Lower lobe of right lung (tissue), 2 donors: ENCODE measurements around the gene TMEM184C. TPM values are rescaled to one million over a fixed set of nuclear protein-coding genes. Genes with fewer than 3 reads are reported as not detected.

Experiments
- ATAC-seq, 2 donors: fragments of 200-7000 bp; cut with Tn5 transposase; one replicate each; pipeline ENCODE4 v1.9.1; 2020 to 2022; ENCODE audit warnings: mild to moderate bottlenecking in 2 of 2, moderate library complexity in 2 of 2
- DNase-seq: peaks from one replicate; pipeline ENCODE4 v3.0.0-alpha.2; 2020
- H3K27ac ChIP-seq: fragments of 200-600 bp; one replicate; pipeline ENCODE4 v1.8.0; 2022
- H3K27me3 ChIP-seq: fragments of 200-600 bp; one replicate; pipeline ENCODE4 v1.8.0; 2022; ENCODE audit warnings: low read depth
- H3K36me3 ChIP-seq: fragments of 200-600 bp; one replicate; pipeline ENCODE4 v1.8.0; 2022; ENCODE audit warnings: mild to moderate bottlenecking
- H3K4me1 ChIP-seq: fragments of 200-600 bp; one replicate; pipeline ENCODE4 v1.8.0; 2022
- H3K4me3 ChIP-seq: fragments of 200-600 bp; one replicate; pipeline ENCODE4 v1.8.0; 2022; ENCODE audit warnings: mild to moderate bottlenecking
- H3K9me3 ChIP-seq: fragments of 200-600 bp; one replicate; pipeline ENCODE4 v1.8.0; 2022
- CTCF ChIP-seq: fragments of 200-600 bp; IDR thresholded peaks from one replicate; pipeline ENCODE4 v1.8.0; 2022; ENCODE audit warnings: antibody characterized with exemption, mild to moderate bottlenecking
- intact Hi-C: fragments of 100-400 bp; cut with DNase I; formaldehyde crosslinking; loops from one replicate; pipeline ENCODE4 v1.11.0; 2022
- total RNA-seq: library from RNA; stranded (reverse); fragmentation: NEBNext Ultra II Directional; extraction: Animal tissue kit (Norgen Biotek cat#: 25700); gene quantifications from one replicate; pipeline ENCODE4 v1.2.1, GENCODE V29; 2021
- donor health status: DM: no; HTN: yes; CAD: no; lungs with severe emphysema.

Gene TMEM184C
- total RNA-seq, 1 donor from 2014 or later, result 29.2 TPM

- peak; percentile 86 for TF ChIP-seq CTCF
- ATAC-seq, result peak; percentile 81 to 83
- Histone ChIP-seq H3K27ac (no peak overlapping the region), H3K36me3 (no peaks in the 10 kb centered on the region), H3K27me3 (no peaks in the 10 kb centered on the region), H3K9me3 (no peaks in the 10 kb centered on the region), H3K4me3 (no peak overlapping the region), H3K4me1 (no peaks in the 10 kb centered on the region)
- intact Hi-C loops, result loop anchor here (5.0 kb wide), 1 partner anchor 159 kb away; no protein-coding TSS in a partner anchor
- DNase-seq, result no peak
These were observed 90.9 kb downstream of the TMEM184C start for GRCh38 chr4:147707892-147708672.

GRCh38 chr4:147709999-147710398, 92.8 kb downstream of the TMEM184C start:
- H3K4me3 ChIP-seq, result no peak overlapping the region
- no peak for TF ChIP-seq CTCF
- ATAC-seq (no peak), DNase-seq (no peak)
- H3K36me3 ChIP-seq, result no peaks in the 10 kb centered on the region
- no peaks in the 10 kb centered on the region for H3K27me3 ChIP-seq
- intact Hi-C loops, result loop anchor here (5.0 kb wide), 1 partner anchor 157 kb away; no protein-coding TSS in a partner anchor
- H3K4me1 ChIP-seq, result no peaks in the 10 kb centered on the region
- no peaks in the 10 kb centered on the region for H3K9me3 ChIP-seq
- H3K27ac ChIP-seq, result no peak overlapping the region

GRCh38 chr4:147714575-147715401, 97.6 kb downstream of the TMEM184C start:
- Histone ChIP-seq H3K4me3 (no peak overlapping the region), H3K4me1 (no peaks in the 10 kb centered on the region), H3K36me3 (no peaks in the 10 kb centered on the region), H3K27ac (no peak overlapping the region), H3K9me3 (no peaks in the 10 kb centered on the region), H3K27me3 (no peaks in the 10 kb centered on the region)
- no peak for TF ChIP-seq CTCF
- ATAC-seq (no peak), DNase-seq (no peak)
- intact Hi-C loops, result no loop called here

GRCh38 chr4:147717878-147718277, 100.7 kb downstream of the TMEM184C start:
- Histone ChIP-seq H3K4me3 (no peak overlapping the region), H3K4me1 (no peaks in the 10 kb centered on the region), H3K27ac (no peak overlapping the region), H3K9me3 (no peaks in the 10 kb centered on the region), H3K36me3 (no peaks in the 10 kb centered on the region), H3K27me3 (no peaks in the 10 kb centered on the region)
- intact Hi-C loops, result no loop called here
- ATAC-seq, result no peak
- DNase-seq, result no peak
- TF ChIP-seq CTCF, result no peak

Other genes with a start within 250 kb of the TMEM184C start
- gene EDNRA, start 136.3 kb upstream of the TMEM184C start, total RNA-seq, result 25.7 TPM
- 9.4 TPM for gene PRMT9, start 66.8 kb downstream of the TMEM184C start, total RNA-seq
- 26.4 TPM for gene ARHGAP10, start 114.7 kb downstream of the TMEM184C start, total RNA-seq